ENCODE measurements around the gene MCM5. TPM values are rescaled to one million over a fixed set of nuclear protein-coding genes. Genes with fewer than 3 reads are reported as not detected.
"Not testable (repeated sequence)": the region's sequence is repeated elsewhere in the genome, so short reads cannot be mapped to it uniquely, and the experiment has no call there.

Gene MCM5
- total and polyA plus RNA-seq, 2 experiments from 2014 or later, result 34.4 to 51.5 TPM

GRCh38 chr22:35361001-35361558 is 38.9 kb upstream of the MCM5 start:
- in situ Hi-C loops (cut with MboI), result no loop called here
- Histone ChIP-seq H3K36me3 (ENCODE audit: low read depth) (no peaks in the 10 kb centered on the region), H4K20me1 (ENCODE audit: insufficient read depth) (no peaks in the 10 kb centered on the region), H3K4me3 (no peak overlapping the region), H3K79me2 (ENCODE audit: insufficient read depth) (no peaks in the 10 kb centered on the region), H3K9ac (no peak overlapping the region), H3K4me1 (ENCODE audit: insufficient read depth) (no peaks in the 10 kb centered on the region), H3K27ac (no peak overlapping the region), H3K27me3 (replicated peaks; ENCODE audit: insufficient read depth) (no peaks in the 10 kb centered on the region), H3K9me3 (ENCODE audit: low read depth) (no peaks in the 10 kb centered on the region), H2AFZ (no peak overlapping the region), H3K4me2 (ENCODE audit: unreplicated experiment) (no peak overlapping the region), H3K9me2 (ENCODE audit: insufficient read depth) (no peaks in the 10 kb centered on the region), H3F3A (ENCODE audit: insufficient read depth) (peaks cover 15% of the 10 kb centered on the region; the same call in 1 of the 2 replicates)
- TF ChIP-seq EZH2 (IDR thresholded peaks at IDR 0.05; ENCODE audit: insufficient read depth, poor library complexity, severe bottlenecking), result no peak
- TF ChIP-seq EZH2phosphoT487 (IDR thresholded peaks at IDR 0.05; ENCODE audit: insufficient read depth, low read depth), result no peak
- 69 to 89% methylated on average over 6 of the region's 6 CpGs for WGBS, 2 experiments (ENCODE audit: low coverage in 1 of 2, low lambda C conversion rate in 2 of 2, missing lambda C conversion rate in 2 of 2)
- no peak for DNase-seq

- H3K9me3 ChIP-seq (ENCODE audit: low read depth), result no peaks in the 10 kb centered on the region
- no peak for DNase-seq
- H3K9ac ChIP-seq, result no peak overlapping the region
- in situ Hi-C loops (cut with MboI), result no loop called here
- peaks cover 6% of the 10 kb centered on the region; the same call in 1 of the 2 replicates for H3F3A ChIP-seq (ENCODE audit: insufficient read depth)
- H3K79me2 ChIP-seq (ENCODE audit: insufficient read depth), result no peaks in the 10 kb centered on the region
- no peak overlapping the region for H3K4me3 ChIP-seq
- no peaks in the 10 kb centered on the region for H3K36me3 ChIP-seq (ENCODE audit: low read depth)
- no peaks in the 10 kb centered on the region for H3K9me2 ChIP-seq (ENCODE audit: insufficient read depth)
- WGBS, 2 experiments (ENCODE audit: low coverage in 1 of 2, low lambda C conversion rate in 2 of 2, missing lambda C conversion rate in 2 of 2), result 93 to 96% methylated on average over 11 of the region's 11 CpGs
- TF ChIP-seq EZH2phosphoT487 (IDR thresholded peaks at IDR 0.05; ENCODE audit: insufficient read depth, low read depth) (no peak), EZH2 (IDR thresholded peaks at IDR 0.05; ENCODE audit: insufficient read depth, poor library complexity, severe bottlenecking) (no peak)
- H3K4me2 ChIP-seq (ENCODE audit: unreplicated experiment), result no peak overlapping the region
- H2AFZ ChIP-seq, result no peak overlapping the region
- no peaks in the 10 kb centered on the region for H3K27me3 ChIP-seq (replicated peaks; ENCODE audit: insufficient read depth)
- no peak overlapping the region for H3K27ac ChIP-seq
- no peaks in the 10 kb centered on the region for H3K4me1 ChIP-seq (ENCODE audit: insufficient read depth)
- no peaks in the 10 kb centered on the region for H4K20me1 ChIP-seq (ENCODE audit: insufficient read depth)
These were observed 36.3 kb upstream of the MCM5 start for GRCh38 chr22:35363566-35364086.

- H3K9me3 ChIP-seq (ENCODE audit: low read depth); H3K4me3 ChIP-seq; H3K36me3 ChIP-seq (ENCODE audit: low read depth); in situ Hi-C loops (cut with MboI); H4K20me1 ChIP-seq (ENCODE audit: insufficient read depth); H3K79me2 ChIP-seq (ENCODE audit: insufficient read depth); H3K4me1 ChIP-seq (ENCODE audit: insufficient read depth); H3K27ac ChIP-seq; H3K4me2 ChIP-seq (ENCODE audit: unreplicated experiment); H2AFZ ChIP-seq; H3K27me3 ChIP-seq (replicated peaks; ENCODE audit: insufficient read depth); H3K9me2 ChIP-seq (ENCODE audit: insufficient read depth); H3K9ac ChIP-seq; H3F3A ChIP-seq (ENCODE audit: insufficient read depth): not testable (repeated sequence)
- WGBS, 2 experiments (ENCODE audit: low coverage in 1 of 2, low lambda C conversion rate in 2 of 2, missing lambda C conversion rate in 2 of 2), result 66 to 79% methylated on average over 7 of the region's 7 CpGs
- DNase-seq, result peak; percentile 72
These were observed 35.7 kb upstream of the MCM5 start for GRCh38 chr22:35364230-35364629.

- H2AFZ ChIP-seq, result no peak overlapping the region
- H3K27ac ChIP-seq, result no peak overlapping the region
- no peaks in the 10 kb centered on the region for H4K20me1 ChIP-seq (ENCODE audit: insufficient read depth)
- DNase-seq, result no peak
- 97 to 98% methylated on average over 9 of the region's 9 CpGs for WGBS, 2 experiments (ENCODE audit: low coverage in 1 of 2, low lambda C conversion rate in 2 of 2, missing lambda C conversion rate in 2 of 2)
- in situ Hi-C loops (cut with MboI), result no loop called here
- no peaks in the 10 kb centered on the region for H3K9me3 ChIP-seq (ENCODE audit: low read depth)
- no peak overlapping the region for H3K4me3 ChIP-seq
- 0 out of 2 replicates have a peak, but pooled peaks cover 7% of the 10 kb centered on the region for H3F3A ChIP-seq (ENCODE audit: insufficient read depth)
- H3K9me2 ChIP-seq (ENCODE audit: insufficient read depth), result no peaks in the 10 kb centered on the region
- no peak for TF ChIP-seq EZH2 (IDR thresholded peaks at IDR 0.05; ENCODE audit: insufficient read depth, poor library complexity, severe bottlenecking)
- TF ChIP-seq EZH2phosphoT487 (IDR thresholded peaks at IDR 0.05; ENCODE audit: insufficient read depth, low read depth), result no peak
- H3K79me2 ChIP-seq (ENCODE audit: insufficient read depth), result no peaks in the 10 kb centered on the region
- H3K4me1 ChIP-seq (ENCODE audit: insufficient read depth), result peaks cover 8% of the 10 kb centered on the region
- H3K9ac ChIP-seq, result no peak overlapping the region
- no peaks in the 10 kb centered on the region for H3K36me3 ChIP-seq (ENCODE audit: low read depth)
- H3K4me2 ChIP-seq (ENCODE audit: unreplicated experiment), result no peak overlapping the region
- H3K27me3 ChIP-seq (replicated peaks; ENCODE audit: insufficient read depth), result no peaks in the 10 kb centered on the region
These were observed 32.5 kb upstream of the MCM5 start for GRCh38 chr22:35367331-35367886.
